SW 1271 (cell line): ENCODE results near the gene UBE2M.

Source experiments
- DNase-seq, 2 experiments: peaks; one replicate each; lab custom pipeline; 2025; lab: John Stamatoyannopoulos, UW

The UBE2M gene

GRCh38 chr19:58570770-58571574 is 12.6 kb upstream of the UBE2M start:
- no peak for DNase-seq

DNA sequence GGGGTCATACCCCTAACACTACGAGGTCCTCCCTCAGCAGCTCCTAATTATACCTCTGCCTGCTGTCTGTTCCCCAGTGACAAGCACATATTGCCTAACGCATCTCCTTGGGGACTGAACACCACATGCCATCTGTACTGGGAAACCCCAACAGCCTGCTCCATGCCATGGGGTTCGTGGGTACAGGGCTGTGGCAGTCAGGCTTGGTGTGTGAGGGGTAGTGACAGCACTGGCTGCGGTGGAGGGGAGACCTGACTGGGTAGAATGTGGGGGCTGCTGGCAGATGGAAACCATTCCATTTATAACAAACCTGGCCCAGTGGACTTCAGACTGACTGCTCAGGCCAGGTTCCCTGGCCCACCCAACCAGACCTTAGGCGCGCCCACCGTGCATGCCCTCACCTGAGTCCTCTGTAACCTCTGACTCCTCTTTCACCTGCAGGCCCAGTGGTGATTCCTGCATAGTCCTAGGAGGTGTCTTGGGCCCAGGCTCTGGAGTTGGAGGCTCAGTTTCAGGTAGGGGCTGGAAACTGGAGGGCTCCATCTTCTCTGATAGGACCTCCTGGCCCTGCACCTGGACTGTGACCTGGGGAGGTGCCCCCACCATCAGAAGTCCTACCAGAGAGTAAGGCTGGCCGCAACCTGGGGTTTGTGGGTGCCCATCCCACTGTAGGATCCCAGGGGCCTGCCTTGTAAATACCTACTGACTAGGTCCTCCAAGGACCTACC is 11.7 kb upstream of the UBE2M start:
- no peak for DNase-seq

- DNase-seq: no peak
Measured at GRCh38 chr19:58569191-58569942, 11.0 kb upstream of the UBE2M start.

DNA sequence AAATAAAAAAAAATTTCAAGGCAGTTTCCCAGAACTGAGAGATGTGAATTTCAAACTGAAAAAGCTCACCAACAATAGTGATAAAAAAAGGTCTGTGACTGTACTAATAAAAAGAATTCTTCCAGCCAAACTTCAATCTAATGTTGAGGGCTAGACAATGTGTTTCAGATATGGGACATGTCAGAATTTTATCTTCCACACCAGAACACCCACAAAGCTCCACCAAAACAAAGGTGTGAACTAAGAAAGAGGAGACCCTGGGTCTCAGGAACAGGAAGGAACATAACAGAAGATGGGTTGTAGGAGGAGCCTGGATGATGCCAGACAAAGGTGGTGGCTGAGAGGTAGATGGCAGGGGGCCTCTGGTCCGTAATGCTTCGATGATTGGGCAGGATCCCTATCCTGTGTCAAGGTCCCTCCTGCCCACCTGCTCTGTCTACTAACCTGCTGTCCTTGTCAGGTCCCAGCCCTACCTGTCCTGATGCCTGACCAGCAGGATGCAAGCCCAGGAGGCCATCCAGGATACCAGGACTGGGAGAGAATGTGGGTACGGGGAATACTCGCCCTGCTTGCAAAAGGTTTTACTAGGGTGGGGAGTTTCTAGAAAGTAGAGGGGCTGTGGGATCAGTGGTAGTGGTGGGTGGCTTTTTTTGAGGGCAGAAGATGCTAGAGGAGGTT is 10.2 kb upstream of the UBE2M start:
- no peak for DNase-seq

DNA sequence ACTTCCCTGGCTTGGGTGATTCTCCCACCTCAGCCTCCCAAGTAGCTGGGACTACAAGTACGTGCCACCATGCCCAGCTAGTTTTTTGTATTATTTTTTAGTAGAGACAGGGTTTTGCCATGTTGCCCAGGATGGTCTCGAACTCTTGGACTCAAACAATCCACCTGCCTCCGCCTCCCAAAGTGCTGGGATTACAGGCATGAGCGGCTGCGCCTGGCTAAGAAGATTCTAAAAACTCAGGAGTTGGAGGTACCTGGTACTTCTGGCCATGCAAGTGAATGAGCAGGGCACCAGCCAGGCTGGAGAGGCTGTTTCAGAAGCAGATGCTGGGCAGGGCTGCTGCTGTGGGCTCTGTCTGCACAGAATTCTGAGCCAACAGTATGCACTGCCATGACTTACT is 8.6 kb upstream of the UBE2M start:
- no peak for DNase-seq

DNA sequence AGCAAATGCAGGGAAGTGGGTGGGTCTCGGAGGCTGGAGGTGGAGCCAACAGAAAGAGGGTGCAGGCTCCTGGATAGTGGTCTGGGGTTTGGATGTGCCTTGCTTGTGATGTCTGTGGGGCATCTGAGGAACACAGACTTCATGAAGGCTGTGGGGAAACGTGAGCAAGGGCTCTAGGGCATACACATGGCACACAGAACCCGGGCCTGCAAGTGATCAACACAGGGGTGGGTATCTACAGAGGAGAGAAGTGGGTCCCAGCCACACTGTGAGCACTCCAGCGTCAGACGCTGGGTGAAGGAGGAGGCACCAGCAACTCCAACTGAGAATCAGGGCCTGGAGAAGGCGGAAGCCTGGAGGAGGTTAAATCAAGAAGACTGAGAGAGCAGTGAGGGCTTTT is 5.4 kb upstream of the UBE2M start:
- no peak for DNase-seq

GRCh38 chr19:58563034-58563573 is 4.7 kb upstream of the UBE2M start:
- DNase-seq: no peak

- DNase-seq: no peak
Measured at GRCh38 chr19:58562122-58563033, 4.0 kb upstream of the UBE2M start.

DNA sequence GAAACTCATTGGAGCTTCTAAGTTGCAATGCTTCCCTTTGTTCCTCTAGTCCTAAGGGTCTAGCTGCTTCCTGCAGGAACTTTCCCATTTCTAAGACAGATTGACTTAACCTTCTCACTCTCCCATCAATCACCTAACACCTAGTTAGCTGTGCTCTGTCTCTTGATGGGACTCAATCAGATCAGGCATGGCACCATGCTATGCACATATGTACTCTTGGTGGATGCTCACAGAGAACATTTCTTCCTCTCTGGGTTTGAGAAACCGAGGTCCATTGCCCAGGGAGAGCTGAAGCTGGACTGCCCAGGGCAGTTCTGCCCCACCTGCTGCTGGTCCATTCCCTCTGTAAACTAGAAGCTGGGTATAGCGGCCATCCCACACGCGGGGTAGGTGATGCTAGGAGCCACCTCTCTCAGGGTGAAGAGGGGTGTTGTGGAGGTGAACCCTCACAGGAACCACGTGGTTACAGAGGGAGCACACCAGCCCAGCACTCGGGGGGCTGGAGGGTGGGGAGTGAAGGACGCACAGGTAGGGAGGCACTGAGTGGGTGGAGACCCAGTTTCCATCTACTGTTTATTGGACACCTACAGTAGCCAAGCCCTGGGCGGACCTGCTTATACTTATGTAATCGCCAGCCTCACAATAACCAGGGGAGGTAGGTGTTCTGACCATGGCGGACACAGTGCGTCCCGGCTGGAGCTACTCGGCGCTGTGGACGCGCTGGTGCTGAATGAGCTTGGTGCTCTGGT is 3.1 kb upstream of the UBE2M start:
- DNase-seq: no peak

DNA sequence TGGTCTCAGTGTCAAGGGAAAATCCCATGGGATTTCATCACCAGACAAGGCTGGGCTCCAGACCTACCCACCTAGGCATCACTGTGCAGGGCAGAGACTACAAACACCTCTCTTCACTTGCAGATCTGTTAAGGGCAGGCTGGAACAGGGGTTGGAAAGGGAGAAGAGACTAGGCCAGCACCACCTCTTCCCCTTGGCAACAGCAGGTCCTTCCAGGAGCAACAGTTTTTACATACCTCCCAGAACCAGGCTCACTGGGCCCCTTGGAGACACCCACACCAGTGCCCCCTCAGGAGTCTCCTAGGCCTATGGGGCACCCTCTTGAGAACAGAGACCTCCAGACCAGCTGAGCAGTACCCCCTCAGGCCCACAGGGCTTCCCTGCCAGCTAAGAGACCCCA is 2.5 kb upstream of the UBE2M start:
- DNase-seq: no peak

DNA sequence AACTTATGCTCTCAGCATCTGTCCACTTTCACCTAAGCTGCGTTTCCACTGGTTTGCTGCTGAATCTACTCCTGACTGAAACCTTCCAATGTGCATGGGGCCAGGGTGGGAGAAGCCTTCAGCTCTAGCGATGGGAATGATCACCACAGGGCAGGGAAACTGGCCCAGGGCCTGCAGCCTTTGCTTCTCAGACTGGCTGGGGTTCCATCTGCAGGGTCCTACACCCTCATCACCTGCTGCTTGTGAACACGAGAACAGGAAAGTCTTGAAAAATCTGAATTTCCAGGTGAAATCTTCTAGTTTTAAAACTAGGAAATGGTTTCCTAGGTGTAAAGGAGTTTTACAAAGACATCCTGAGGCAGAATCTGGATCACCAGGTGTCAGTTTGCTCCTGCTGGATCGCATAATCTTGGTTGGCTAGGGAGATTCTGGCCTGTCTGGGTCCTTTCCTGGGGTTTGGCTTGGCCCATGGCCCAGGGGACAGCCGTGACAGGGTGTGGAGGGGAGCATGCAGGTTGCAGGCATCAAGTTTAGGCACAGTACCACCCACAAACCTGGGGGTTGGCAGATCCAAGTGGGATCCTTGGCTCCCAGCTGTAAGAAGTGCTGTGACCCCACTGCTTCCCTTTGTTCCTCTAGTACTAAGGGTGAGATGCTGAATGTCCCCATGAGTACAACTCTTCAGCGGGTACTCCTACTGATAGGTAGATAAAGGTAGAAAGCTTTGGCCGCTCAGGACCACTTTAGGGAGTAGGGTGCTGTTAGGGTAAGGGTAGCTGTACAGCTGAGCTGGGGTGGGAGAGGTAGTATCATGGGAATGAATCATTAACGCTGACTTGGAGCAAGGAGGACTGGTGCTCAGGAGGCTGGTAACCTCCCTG is 1.8 kb upstream of the UBE2M start:
- no peak for DNase-seq

DNA sequence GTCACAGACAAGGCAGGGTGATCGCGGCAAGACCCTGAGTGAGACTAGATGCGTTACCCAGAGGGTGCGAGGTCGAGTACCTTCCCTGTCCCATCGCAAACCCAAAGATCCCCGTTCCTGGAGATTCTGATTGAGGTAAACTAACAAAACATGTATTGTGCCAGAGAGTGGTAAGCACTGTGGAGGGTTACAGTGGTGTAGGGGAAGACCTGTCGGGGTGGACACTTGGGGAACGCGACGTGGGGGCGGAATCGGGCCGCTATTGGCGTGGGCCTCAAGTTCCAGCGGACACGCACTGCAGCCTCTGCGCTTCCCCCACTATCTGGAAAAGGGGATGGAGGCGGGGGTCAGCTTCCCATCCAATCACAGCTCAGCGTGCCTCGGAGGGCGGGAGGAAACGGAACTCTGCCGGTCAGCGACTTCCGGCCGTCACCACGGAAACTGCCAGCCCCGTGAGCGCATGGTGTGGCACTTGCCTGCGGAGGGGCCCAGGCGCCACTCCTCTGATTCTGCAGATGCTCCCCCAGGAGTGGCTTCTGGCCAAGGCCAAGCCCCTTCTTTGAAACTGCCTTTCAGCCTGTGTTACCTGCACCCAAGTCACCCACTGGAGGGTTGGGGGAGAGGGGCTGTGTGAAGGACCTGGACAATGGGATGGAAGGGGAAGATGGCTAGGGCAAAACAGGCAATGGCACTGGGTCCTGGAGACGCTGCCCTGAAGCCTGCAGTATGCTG is 1.0 kb upstream of the UBE2M start:
- DNase-seq: no peak

GRCh38 chr19:58558623-58559274 is 338 bp upstream of the UBE2M start:
- no peak for DNase-seq

DNA sequence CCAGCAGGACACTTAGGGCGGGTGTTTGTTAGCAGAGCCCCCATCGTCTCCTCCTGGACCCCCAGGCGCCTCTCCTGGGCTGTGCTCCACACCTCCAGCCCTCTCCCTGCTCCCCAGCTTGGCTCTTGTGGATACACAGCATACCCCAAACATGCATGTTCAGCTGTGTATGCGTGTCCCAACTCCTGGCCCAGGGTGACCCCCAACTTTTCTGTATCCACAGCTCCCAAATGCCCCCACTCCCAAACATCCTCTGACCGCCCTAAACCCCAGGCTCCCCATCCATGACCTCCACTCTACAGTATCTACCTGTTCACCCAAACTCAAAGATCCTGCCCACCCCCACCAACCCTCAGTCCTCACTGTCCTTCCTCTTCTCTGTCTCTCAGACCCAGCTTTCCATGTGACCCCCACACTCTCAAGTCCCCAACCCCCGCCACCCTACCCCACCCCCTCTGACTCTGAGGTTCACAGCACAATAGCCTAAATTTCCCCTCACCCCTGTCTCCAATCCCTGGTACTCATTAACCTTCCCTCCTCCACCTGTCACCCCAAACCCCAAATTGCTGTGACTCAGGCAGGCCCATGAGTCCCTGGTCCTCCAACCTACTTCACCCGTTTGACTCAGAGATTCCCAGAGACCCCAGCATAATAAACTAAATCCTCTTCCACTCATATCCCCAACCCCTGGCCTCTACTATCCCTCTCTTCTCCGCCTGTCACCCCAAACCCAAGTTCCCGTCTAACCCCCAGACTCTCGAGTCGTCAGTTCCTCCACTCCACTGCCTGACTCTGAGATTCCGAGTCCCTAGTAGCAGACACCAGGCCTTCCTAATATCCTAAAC is 968 bp downstream of the UBE2M start:
- DNase-seq: no peak

DNA sequence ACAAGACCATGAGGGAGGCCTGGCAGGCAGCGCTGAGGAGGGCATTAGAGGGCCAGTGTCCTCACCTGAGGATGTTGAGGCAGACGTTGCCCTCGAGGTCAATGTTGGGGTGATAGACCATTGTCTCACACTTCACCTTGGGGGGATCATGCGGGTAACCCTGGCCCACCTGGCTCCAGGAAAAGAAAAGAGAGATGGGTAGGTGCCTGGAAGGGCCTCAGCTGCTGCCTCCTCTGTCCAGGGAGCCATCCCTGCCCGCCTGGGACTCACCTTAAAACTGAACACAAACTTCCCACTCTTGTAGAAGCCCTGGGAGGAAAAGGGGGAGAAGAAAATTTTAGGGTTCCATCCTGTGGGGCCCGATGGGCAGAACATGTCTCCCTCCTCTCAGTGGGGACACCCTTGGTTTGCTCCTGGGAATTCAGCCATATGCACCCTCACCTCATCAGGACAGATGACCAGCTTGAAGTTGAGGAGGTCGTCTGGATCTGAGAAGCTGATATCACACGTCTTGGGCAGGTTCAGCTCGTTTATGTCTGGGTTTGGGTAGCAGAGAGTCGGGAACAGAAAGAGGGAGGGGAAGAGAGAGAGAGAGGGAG is 1.7 kb downstream of the UBE2M start:
- no peak for DNase-seq

- no peak for DNase-seq
Measured at GRCh38 chr19:58555920-58556621, 2.3 kb downstream of the UBE2M start.
